ENCODE measurements around the gene SLC6A4.

Gene SLC6A4

DNA sequence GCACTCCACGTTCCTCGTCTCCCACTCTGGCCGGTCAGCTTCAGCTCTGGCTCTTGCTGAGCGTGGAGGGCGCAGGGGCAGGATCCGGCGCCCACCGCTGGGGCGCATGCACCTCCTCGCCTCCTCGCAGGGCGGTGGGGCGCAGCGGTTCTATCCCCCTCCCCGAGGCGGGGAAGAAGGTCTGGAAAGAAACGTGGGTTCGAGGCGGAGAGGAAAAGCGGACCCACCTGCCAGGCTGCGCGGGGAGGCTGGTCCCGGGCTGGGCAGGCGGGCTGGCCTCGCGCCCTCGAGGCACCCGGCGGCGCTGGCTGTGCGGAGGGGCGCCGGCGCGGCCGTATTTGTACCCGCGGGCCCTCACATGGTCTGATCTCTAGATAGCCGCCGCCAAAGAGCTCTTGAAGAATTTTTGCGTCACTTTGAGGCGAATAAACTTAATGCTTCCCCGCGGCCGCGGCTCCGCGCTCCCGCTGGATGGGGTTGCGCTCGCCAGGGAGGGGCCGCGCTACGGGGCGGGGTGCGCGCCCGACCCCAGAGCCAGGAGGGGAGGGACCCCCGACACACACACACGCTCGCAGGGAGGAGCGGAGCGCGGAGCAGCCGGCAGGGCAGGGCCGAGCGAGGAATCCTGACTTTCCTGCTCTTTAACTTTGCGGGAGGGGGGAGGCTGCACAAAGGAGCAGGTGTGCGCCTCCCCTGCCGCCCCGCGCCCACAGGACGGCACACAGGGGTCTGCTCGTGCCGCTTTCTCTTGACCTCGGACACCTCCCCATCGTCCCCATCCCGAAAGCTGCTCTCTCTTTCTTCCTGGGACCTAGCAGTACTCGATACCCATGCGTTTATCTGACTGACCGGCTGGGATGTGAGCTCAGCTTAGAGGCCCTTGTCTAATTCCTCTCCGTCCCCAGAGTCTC, at the start of gene SLC6A4:
TSS of gene SLC6A4 (minus strand) at position 312 of the 911 bp plus-strand sequence. CDS start 13,739 bp downstream, outside the sequence.
- peak in 2 of 3 donors; percentile 18 to 22 for DNase-seq

DNA sequence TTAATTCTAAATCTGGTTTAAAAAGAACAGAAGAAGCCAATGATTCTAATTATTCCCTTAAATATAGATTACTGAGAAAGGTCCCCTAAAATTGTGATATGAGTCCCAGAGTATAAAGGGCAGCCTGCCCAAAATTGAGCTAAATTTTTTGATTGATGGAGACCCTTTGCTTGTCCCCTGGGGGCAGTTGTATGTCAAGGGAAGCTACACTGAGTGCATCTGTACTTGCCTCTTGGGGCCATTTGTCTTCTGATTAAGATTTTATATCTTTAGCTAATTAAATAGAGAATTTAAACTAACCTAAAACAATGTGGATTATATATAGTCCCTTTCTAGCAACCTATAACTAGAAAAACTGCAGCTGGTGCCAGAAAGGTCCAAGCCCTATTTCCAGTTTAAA, 43.7 kb upstream of the SLC6A4 start:
- DNase-seq, result no peak

- DNase-seq, result no peak
Observed at GRCh38 chr17:30278032-30278431, 42.5 kb upstream of the SLC6A4 start.

GRCh38 chr17:30275911-30276310, 40.4 kb upstream of the SLC6A4 start:
- no peak for DNase-seq

DNA sequence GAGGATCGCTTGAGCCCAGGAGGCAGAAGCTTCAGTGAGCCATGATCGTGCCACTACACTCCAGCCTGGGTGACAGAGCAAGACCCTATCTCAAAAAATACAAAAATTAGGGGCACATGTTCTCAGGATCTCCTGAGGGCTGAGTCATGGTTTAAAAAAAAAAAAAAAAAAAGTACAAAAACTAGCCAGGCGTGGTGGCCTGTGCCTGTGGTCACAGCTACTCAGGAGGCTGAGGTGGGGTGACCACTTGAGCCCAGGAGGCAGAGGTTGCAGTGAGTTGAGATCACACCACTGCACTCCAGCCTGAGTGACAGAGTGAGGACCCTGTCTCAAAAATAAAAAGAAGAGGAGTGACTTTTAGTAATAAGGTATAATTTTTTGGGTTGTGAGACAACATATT, 39.4 kb upstream of the SLC6A4 start:
- DNase-seq, result no peak

DNA sequence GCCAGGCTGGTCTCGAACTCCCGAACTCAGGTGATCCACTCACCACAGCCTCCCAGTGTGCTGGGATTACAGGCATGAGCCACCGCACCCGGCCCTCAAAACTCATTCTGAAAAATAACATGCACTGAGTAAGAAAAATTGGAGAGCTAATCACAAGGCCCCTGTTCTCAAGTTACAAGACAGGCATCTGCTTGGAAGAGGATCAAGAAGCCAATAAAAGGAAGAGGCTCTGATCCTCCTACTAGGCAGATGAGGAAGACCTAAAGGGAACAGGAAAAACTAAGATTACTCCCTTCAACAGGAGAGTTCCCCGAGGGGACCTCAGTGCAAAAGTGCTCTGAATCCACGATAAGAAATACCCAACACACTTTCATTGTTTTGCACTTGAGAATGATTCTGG, 37.9 kb upstream of the SLC6A4 start:
- DNase-seq, result no peak

DNA sequence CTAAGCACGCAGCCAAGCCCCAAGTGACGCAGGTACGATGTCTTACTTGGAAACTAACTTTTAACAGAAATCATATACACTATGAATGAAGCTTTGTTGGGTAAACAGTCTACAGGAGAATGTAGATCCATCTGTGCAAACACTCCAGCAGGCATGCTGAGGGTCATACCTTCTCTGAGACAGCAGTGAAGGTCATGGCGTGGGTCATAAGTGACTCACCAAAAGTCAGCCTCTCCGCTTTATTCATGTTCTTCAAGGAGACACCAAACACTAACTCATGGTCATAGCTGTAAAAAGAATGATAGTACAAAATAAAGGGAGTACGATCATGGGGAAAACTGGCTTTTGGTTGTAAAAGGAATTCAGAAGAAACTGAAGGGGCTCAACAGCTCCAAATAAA, 35.6 kb upstream of the SLC6A4 start:
- no peak for DNase-seq

GRCh38 chr17:30267625-30268024, 32.1 kb upstream of the SLC6A4 start:
- DNase-seq, result no peak

GRCh38 chr17:30263552-30264333, 28.2 kb upstream of the SLC6A4 start:
- DNase-seq, result no peak

DNA sequence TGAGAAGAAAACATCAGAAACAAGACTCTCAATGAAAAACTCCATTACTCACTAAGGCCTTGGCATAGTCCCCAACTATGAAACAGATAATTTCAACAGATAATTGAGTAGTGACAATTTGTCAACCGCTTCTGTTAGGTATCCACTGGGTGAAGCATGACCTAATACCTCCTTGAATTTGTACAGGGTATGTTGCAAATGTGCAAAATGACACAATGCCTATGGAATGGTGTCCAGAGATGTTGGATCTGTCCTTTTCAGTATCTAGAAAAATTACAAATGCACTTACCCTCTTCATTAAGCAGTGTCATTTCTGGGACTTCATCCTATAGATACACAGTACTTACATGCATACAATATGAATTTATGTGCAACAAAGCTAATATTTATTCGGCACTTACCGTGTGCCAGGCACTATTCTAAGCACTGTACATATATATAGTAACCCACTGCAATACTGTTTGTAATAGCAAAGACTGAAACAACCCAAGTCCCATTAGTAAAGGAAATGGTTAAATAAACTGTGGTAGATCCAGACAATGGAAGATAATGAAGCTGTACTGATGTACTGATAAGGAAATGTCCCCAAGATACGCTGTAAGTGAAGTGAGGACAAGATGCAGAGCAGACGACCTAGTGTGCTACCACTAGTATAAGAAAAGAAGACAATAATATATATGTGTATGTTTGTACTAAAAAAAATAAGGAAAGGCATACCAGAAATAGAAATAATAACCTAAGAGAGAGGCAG, 21.4 kb upstream of the SLC6A4 start:
- no peak for DNase-seq

DNA sequence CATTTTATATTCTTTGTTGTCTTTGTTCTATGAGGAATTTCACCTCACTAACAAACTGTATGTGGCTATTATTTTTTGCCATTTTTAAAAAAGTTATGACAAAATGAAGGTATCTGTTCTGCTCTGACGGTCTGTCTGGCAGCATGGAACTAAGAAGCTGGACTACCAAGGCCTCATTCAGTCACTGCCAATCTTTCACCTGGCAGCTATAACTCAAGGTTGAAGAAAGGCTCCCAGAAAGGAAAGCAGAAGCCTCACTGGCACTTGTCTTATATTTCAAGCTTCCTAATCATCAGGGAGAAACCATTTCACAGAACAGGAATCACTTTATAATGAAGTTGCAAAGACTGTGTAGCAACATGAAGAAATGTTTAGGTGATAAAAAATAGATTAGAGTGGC, 18.7 kb upstream of the SLC6A4 start:
- no peak for DNase-seq

- DNase-seq, result no peak
Observed at GRCh38 chr17:30253312-30253711, 17.8 kb upstream of the SLC6A4 start.

DNA sequence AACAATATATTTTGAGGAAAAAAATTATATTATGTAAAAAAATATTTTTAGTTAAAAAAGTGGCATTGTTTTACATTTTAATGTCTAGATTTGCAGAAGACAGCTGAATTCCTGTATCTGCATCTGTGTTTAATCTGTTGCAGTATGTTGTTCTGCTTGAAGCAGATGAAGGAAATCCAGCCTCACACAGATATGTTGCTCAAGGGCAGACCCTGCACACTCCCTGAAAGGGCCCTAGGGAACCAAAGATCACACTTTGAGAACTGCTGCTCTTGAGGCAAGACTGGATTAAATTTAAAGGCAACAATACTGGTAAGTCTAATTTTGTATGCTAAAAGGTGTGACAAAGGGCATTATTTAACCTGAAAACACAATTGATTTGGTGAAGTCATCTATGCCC, 16.4 kb upstream of the SLC6A4 start:
- no peak for DNase-seq

DNA sequence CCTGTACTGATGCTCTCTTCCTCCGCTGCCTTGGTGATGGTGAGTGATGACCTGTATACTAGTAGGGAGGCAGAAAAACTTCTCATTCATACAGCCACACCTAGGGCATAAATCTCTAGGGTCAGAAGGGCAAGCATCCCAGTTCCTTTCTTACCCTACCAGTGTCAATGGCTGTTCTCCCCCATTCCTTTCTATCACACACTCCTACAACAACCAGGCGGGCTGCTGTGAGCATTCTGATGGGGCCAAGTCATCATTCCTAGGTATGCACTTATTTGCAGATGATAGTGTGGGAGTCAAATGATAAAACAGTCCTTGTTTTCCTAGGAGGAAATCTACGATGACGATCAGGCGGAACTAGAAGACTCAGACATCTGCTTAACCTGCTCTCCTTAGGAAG, 14.0 kb upstream of the SLC6A4 start:
- DNase-seq, result no peak

DNA sequence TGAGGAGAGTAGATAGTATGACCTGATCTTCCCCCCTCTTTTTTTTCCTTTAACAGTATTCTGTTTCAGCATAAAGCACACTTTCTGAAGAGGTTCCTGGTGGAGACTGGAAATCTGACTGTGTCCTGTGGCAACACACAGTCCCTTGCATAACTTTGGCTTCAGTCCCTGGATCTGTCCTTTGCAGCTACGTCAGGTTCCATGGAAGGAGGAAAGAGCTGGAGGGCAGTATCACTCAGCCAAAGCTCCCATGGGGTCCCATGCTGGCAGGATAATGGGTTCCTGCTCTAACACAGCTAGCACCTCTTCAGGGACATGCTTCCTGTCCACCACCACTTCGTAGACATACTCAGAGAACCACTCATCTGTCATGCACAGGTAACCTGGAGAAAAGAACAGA, 13.3 kb upstream of the SLC6A4 start:
- no peak for DNase-seq

GRCh38 chr17:30246460-30246859, 11.0 kb upstream of the SLC6A4 start:
- no peak for DNase-seq

DNA sequence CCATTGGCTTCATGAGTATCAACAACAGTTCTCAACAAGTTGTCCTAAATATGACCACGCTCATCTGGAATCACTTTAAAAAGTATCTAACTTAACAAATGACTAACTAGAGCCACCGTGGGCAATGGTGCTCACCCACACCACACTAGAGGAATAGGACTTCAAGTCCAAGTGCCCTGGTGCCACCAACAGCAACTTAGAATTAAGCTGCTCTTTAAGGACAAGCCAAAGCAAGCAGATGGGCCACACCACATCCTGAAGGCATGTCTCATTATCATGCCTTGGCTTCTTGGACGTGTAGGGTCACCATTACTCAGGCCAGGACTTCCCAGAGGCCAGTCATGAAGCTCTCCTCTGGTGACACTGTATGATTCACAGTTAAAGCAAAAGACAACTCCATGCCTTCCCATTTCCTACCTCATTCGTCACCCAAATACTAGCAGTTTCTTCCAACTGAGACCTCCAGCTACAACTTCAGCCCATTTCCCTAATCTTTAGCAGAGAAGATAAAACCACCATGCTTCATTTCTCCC, 9.4 kb upstream of the SLC6A4 start:
- DNase-seq, result peak; percentile 40 to 78 (median 55)

GRCh38 chr17:30243568-30243967, 8.1 kb upstream of the SLC6A4 start:
- no peak for DNase-seq

GRCh38 chr17:30243002-30243401, 7.5 kb upstream of the SLC6A4 start:
- no peak for DNase-seq

DNA sequence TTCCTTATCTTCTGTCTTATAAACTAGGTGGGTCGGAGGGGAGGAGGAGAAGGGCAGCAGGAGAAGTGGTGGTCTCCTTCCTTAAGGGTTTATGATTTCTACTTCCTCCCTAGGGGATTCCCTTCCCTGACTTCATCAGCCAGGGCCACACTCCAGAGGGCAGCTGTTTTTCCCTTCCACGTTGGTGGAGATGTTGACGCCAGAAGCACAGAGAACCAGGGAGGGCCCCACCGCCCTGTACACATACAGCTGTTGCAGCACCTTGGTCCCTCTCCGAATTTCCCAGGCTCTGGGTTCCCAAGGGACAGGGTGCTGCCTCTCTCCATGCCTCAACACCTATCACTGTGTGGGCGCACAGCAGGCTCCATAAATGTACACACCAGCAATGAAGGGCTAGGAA, 5.6 kb upstream of the SLC6A4 start:
- DNase-seq, result no peak

GRCh38 chr17:30240177-30240576, 4.7 kb upstream of the SLC6A4 start:
- no peak for DNase-seq

GRCh38 chr17:30239089-30239462, 3.6 kb upstream of the SLC6A4 start:
- DNase-seq, result no peak

Data from suppressor macrophage treated with lipopolysaccharide for 1 hour (primary cell).